ENCODE data around the gene TUBG2. TPM values are rescaled to one million over a fixed set of nuclear protein-coding genes. Genes with fewer than 3 reads are reported as not detected.
A peak's percentile ranks its signal among the peaks of the same experiment; 100 is the strongest.
"Not testable (repeated sequence)": the region's sequence is repeated elsewhere in the genome, so short reads cannot be mapped to it uniquely, and the experiment has no call there.

TUBG2 gene
- total and polyA plus RNA-seq, 2 of the 8 experiments (the other 6 are each of a cell fraction or from before 2014, with no cell fraction given) = 14.8 to 16.6 TPM

DNA sequence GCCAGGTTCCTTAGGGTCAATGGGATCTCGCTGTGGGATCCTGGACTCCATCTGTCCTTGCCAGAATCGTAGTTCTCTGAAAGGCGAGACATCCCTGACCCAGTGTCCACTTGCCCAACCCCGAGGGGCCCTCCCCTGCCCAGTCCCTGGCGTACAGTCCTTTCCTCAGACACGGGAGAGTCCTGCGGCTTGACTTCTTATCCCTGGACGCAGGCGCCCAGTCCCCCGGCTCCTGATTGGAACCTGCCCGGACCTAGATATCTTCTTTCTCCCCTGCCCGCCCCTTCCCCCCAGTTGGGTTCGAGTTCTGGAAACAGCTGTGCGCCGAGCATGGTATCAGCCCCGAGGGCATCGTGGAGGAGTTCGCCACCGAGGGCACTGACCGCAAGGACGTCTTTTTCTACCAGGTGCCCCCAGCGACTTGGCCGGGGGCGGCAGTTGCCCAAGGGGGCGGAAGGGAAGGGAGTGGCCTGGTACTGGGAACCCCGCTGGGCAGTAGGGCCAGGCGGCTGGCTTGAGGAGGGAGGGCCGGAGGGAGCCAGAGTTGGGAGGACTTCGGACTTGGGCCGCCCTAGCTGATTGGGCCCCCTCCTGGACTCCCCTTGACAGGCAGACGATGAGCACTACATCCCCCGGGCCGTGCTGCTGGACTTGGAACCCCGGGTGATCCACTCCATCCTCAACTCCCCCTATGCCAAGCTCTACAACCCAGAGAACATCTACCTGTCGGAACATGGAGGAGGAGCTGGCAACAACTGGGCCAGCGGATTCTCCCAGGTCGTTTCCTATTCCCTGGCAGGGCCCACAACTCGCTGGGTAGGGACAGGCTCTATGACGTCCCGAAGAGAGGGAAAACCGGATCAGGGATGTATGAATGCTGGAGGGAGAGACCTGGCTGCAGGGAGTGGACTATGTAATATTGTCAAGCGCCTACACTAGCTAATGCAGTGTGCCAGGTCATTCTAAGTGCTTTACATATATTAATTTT lies 49.0 kb upstream of the TUBG2 start:
- H3K14ac ChIP-seq (ENCODE audit: insufficient read length); H3K23ac ChIP-seq (ENCODE audit: insufficient read length); H2AFZ ChIP-seq (ENCODE audit: low read length); H2BK20ac ChIP-seq (ENCODE audit: low read length); H3K9me3 ChIP-seq (ENCODE audit: insufficient read depth in 2 of 2, low read depth in 1 of 2, low read length in 1 of 2); H2BK120ac ChIP-seq (replicated peaks; ENCODE audit: low read depth, low read length); FAIRE-seq; H3K79me1 ChIP-seq (ENCODE audit: low read depth, low read length); H3K4me1 ChIP-seq (replicated peaks in 1 of 4; ENCODE audit: control insufficient read depth in 3 of 4, insufficient read depth in 4 of 4, low read length in 3 of 4); H3K27me3 ChIP-seq (replicated peaks in 1 of 4; ENCODE audit: control insufficient read depth in 3 of 4, extremely low read depth in 1 of 4, insufficient read depth in 3 of 4, low read length in 3 of 4); H2BK15ac ChIP-seq (ENCODE audit: low read length); H4K20me1 ChIP-seq (replicated peaks in 1 of 2; ENCODE audit: control insufficient read depth in 1 of 2, insufficient read depth in 2 of 2, low read length in 2 of 2); H3K23me2 ChIP-seq (ENCODE audit: low read depth, low read length); H2AK5ac ChIP-seq (ENCODE audit: low read depth, low read length): not testable (repeated sequence)
- Histone ChIP-seq H2BK5ac (ENCODE audit: low read depth, low read length) (peak overlapping the region; percentile 82), H4K91ac (replicated peaks; ENCODE audit: insufficient read length, low read length) (peak overlapping the region; percentile 54), H3K36me3 (ENCODE audit: control insufficient read depth in 2 of 4, insufficient read depth in 4 of 4, low read length in 3 of 4) (peaks cover 24 to 35% (median 30%) of the 10 kb centered on the region in 4 experiments; a peak in 7 of 8 replicates), H3K4ac (replicated peaks; ENCODE audit: insufficient read length, low read depth, low read length) (peak overlapping the region; percentile 69), H4K8ac (ENCODE audit: extremely low read depth, insufficient read depth, low read length) (peak overlapping the region; percentile 17; the same call in 1 of the 2 replicates), H4K5ac (ENCODE audit: insufficient read length, low read depth, low read length) (peak overlapping the region; percentile 57), H3K56ac (replicated peaks; ENCODE audit: insufficient read length, low read depth, low read length) (peak overlapping the region; percentile 79), H3K9ac (replicated peaks in 1 of 4; ENCODE audit: extremely low read depth in 1 of 4, low read depth in 3 of 4, low read length in 3 of 4) (peak overlapping the region; percentile 72 to 88 (median 77)), H2BK12ac (ENCODE audit: low read depth, low read length) (0 out of 2 replicates have a peak overlapping the region, but pooled peaks have one; percentile 63), H3K4me2 (ENCODE audit: insufficient read depth in 1 of 2, low read depth in 2 of 2, low read length in 2 of 2) (peak overlapping the region; percentile 71 to 94), H3K79me2 (ENCODE audit: control insufficient read depth in 1 of 2, insufficient read depth in 2 of 2, low read length in 2 of 2) (peaks cover 3 to 37% of the 10 kb centered on the region in 2 experiments; a peak in 3 of 4 replicates), H3K4me3 (ENCODE audit: extremely low read depth in 1 of 4, insufficient read depth in 2 of 4, low read depth in 3 of 4, low read length in 4 of 4) (peak overlapping the region; percentile 73 to 98 (median 91)), H3K27ac (ENCODE audit: low read depth, low read length) (peak overlapping the region; percentile 39; the same call in 1 of the 2 replicates), H3K18ac (ENCODE audit: extremely low read depth, low read length) (peak overlapping the region; percentile 94)
- WGBS, 2 experiments (ENCODE audit: extremely low coverage in 1 of 2, insufficient coverage in 1 of 2, insufficient read length in 1 of 2, insufficient replicate concordance in 2 of 2, low coverage in 1 of 2, low lambda C conversion rate in 2 of 2, missing lambda C conversion rate in 1 of 2) = 13% methylated on average over 36 of the region's 42 CpGs; no CpG with 5 or more reads in 1 of the 2 experiments
- DNase-seq (ENCODE audit: low read depth in 1 of 2, low spot score in 2 of 2) = peak in 1 of 2 experiments; percentile 78
- TF ChIP-seq KDM4A (IDR thresholded peaks at IDR 0.05; ENCODE audit: low read depth, low read length, severe bottlenecking) (peak; percentile 6), SIN3A (conservative IDR thresholded peaks at IDR 0.05 in 1 of 2, IDR thresholded peaks at IDR 0.05 in 1 of 2; ENCODE audit: low read depth in 1 of 2, low read length in 2 of 2) (peak in 1 of 2 experiments; percentile 42; a peak in 1 of 4 replicates)
- ChIA-PET POLR2A (ENCODE audit: partially characterized antibody) (interaction anchor here (0.6 to 3.6 kb wide), 13 partner anchors 8 to 150 kb away, joined by 3 to 12 read pairs (median 5); partner anchors contain the start of genes MLX, PLEKHH3 and PSMC3IP), CTCF (ENCODE audit: partially characterized antibody) (interaction anchor here (0.6 to 3.1 kb wide), 9 partner anchors 8 to 376 kb away, joined by 3 to 11 read pairs (median 6); no protein-coding TSS in a partner anchor)
